ENCODE results near the gene ERLIN1.
"Not testable (repeated sequence)": the region's sequence is repeated elsewhere in the genome, so short reads cannot be mapped to it uniquely, and the experiment has no call there.

Gene ERLIN1

DNA sequence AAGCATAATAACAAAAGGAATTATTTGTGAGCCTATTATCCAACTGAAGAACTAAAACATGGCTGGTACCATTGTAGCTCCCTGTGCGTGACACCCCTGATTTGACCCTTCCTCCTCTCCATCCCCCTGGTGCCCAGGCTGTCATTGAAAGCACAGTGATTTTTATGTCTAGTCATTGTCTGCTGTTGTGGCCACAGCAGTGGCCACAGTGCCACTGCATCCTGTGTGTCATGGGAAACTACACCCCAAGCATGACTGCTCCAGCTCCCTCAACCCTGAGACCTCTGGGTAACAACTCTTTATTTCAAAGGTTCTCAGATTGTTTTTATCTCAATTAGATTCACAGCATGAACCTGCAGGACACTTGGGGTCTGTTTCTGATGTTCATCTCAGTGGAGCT is 52.0 kb downstream of the ERLIN1 start:
- DNase-seq (ENCODE audit: low read depth in 2 of 2): no peak

- no peak for DNase-seq (ENCODE audit: low read depth in 2 of 2)
Measured at GRCh38 chr10:100132427-100132826, 53.4 kb downstream of the ERLIN1 start.

DNA sequence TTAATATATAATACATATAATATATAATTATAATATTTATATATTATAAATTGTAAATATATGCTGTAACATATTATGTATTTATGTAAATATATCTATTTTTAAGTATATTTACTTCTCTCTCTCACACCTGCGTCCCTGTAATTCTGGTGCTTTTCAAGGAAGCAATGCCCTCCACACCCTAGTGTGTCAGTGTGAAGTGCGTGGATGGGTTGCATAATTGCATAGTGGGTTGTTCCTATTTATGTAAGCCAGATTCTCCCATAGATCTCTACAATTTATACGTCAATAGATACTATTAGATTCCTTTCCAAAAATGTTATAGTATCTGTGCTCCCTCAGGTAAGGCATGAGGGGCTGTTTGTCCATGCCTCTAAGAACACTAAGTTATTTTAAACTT is 54.3 kb downstream of the ERLIN1 start:
- no peak for DNase-seq (ENCODE audit: low read depth in 2 of 2)

GRCh38 chr10:100130831-100131230 is 55.0 kb downstream of the ERLIN1 start:
- DNase-seq (ENCODE audit: low read depth in 2 of 2): no peak

DNA sequence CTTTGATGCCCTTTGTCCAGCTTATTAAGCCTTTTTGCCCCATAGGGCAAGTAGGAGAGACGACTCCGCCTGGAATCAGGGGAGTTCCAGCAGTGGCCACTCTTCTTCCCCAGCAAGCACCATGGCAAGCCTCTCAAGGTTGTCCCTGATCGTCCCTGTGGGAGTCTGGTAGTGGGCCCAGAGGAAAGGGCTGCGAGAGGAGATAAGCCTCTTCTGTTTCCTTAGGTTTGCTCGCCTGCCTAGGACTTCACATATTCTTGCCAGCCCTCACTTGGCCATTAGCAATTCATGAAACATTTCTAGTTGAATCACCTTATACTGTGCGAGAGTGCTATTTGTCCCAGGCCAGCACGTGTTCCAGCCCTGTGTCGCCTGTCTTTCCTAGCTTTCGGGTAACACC is 56.4 kb downstream of the ERLIN1 start:
- no peak for DNase-seq (ENCODE audit: low read depth in 2 of 2)

GRCh38 chr10:100128951-100129350 is 56.9 kb downstream of the ERLIN1 start:
- no peak for DNase-seq (ENCODE audit: low read depth in 2 of 2)

DNA sequence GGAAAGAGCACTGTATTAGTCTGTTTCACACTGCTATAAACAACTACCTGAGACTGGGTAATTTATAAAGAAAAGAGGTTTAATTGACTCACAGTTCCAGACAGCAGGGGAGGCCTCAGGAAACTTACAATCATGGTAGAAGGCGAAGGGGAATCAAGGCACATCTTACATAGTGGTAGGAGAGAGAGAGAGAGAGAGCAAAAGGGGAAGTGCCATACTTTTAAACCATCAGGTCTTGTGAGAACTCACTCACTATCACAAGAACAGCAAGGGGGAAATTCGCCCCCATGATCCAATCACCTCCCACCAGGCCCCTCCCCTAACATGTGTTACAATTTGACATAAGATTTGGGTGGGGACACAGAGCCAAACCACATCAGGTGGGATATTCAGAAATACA is 60.5 kb downstream of the ERLIN1 start:
- DNase-seq (ENCODE audit: low read depth in 2 of 2): not testable (repeated sequence)

- no peak for DNase-seq (ENCODE audit: low read depth in 2 of 2)
Measured at GRCh38 chr10:100124097-100124496, 61.7 kb downstream of the ERLIN1 start.

DNA sequence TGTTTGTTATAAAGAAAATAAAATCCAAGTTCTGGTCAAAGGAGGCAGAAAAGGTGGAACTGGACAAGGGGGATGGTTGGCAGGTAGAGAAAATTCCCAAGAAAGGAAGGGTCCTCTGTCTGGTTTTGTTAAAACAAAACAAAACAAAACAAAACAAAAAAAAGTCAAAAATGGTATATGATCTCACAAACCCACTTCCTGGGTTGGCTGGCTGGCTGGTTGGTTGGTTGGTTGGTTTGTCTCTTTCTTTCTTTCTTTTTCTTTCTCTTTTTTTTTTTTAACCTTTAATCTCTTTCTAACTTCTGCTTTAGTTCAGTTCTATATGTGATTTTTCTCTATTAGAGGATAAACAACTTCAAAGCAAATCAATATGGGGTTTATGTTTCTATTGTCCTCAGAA is 63.0 kb downstream of the ERLIN1 start:
- no peak for DNase-seq (ENCODE audit: low read depth in 2 of 2)

DNA sequence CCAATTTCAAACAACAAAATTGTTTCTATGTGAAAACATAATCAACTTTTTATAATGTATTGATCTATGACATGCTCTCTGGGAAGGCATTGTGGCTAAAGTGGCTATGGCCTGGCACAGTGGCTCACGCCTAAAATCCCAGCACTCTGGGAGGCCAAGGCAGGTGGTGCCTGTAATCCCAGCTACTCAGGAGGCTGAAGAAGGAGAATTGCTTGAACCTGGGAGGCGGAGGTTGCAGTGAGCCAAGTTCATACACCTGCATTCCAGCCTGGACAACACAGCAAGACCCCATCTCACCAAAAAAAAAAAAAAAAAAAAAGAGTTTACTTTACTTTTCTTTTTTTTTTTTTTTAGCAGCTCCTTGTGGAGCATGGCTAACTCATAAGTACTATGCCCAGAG is 65.3 kb downstream of the ERLIN1 start:
- no peak for DNase-seq (ENCODE audit: low read depth in 2 of 2)

DNA sequence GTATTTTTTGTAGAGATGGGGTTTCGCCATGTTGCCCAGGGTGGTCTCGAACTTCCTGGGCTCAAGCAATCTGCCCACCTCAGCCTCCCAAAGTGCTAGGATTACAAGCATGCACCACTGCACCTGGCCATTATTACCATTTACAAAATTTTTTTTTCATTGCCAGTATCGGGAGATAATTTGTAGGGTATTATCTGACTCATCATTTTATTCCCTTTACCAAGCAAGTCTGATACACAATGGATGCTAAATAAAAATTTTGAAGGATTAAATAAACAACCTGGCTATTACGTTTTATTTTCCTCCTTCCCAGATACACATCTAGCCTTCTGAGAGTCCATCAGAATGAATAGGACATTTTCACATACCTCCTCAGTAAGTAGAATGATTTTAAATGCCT is 66.1 kb downstream of the ERLIN1 start:
- DNase-seq (ENCODE audit: low read depth in 2 of 2): no peak

DNA sequence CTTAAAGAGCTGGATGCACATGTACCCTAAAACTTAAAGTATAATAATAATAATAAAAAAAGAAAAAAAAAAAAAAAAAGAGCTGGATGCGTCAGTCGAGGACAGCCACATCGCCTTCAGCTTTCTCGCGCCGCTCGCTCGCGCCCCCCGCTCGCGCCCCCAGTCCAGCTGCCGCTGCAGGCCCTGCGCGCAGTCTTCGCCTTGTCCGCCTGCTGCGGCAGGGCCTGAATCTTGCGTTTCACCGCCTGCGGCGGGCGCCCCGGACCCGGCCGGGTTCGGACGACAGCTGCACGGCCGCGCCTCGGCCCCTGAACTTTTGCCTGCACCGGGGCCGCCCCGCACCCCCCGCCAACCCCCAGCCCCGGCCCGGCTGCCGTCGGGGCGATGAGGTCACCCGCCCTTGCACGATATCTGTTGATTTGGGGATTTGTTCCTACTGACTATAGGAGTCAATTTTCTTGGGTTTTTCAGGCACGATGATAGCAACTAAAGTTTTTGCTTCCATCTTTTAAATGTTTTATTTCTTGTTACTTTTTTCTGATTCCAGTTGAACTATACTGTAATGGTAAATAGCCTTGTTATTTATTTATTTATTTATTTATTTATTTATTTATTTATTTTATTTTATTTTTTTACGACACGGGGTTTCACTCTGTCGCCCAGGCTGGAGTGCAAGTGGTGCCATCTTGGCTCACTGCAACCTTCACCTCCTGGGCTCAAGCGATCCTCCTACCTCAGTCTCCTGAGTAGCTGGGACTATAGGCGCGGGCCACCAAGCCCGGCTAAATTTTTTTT is 70.7 kb downstream of the ERLIN1 start:
- no peak for DNase-seq (ENCODE audit: low read depth in 2 of 2)

GRCh38 chr10:100114460-100114859 is 71.4 kb downstream of the ERLIN1 start:
- DNase-seq (ENCODE audit: low read depth in 2 of 2): no peak

DNA sequence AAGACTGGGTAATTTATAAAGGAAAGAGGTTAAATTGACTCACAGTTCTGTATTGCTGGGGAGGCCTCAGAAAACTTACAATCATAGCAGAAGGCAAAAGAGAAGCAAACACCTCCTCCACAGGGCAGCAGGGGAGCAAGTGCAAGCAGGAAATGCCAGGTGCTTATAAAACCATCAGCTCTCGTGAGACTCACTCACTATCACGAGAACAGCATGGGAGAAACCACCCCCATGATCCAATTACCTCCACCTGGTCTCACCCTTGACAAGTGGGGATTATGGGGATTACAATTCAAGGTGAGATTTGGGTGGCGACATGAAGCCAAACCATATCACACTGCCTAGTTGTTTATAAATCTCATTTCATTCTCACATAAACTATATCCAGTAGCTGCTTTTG is 76.2 kb downstream of the ERLIN1 start:
- no peak for DNase-seq (ENCODE audit: low read depth in 2 of 2)

GRCh38 chr10:100106865-100107264 is 79.0 kb downstream of the ERLIN1 start:
- DNase-seq (ENCODE audit: low read depth in 2 of 2): no peak

DNA sequence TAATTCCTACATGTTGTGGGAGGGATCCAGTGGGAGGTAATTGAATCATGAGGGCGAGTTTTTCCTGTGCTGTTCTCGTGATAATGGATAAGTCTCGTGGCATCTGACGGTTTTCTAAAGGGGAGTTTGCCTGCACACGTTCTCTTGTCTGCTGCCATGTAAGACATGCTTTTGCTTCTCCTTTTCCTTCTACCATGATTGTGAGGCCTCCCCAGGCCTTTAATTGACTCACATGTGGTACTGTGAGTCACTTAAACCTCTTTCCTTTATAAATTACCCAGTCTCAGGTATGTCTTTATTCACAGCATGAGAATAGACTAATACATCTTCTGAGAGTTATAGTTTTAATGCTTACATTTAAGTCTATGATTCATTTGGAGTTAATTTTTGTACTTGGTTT is 81.5 kb downstream of the ERLIN1 start:
- DNase-seq (ENCODE audit: low read depth in 2 of 2): no peak

DNA sequence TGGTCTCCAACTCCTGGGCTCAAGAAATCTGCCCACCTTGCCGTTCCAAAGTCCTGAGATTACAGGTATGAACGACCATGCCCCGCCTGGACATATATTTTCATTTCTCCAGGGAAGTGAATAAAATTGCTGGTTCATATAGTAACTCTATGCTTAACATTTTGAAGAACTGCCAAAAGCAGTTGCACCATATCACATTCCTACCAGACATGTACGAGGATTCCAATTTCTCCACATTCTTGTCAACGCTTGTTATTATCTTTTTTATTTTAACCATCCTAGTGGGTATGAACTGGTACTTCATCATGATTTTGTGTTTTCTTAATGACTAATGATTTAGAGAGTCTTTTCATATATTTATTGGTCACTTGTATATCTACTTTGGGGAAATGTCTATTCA is 82.2 kb downstream of the ERLIN1 start:
- no peak for DNase-seq (ENCODE audit: low read depth in 2 of 2)

DNA sequence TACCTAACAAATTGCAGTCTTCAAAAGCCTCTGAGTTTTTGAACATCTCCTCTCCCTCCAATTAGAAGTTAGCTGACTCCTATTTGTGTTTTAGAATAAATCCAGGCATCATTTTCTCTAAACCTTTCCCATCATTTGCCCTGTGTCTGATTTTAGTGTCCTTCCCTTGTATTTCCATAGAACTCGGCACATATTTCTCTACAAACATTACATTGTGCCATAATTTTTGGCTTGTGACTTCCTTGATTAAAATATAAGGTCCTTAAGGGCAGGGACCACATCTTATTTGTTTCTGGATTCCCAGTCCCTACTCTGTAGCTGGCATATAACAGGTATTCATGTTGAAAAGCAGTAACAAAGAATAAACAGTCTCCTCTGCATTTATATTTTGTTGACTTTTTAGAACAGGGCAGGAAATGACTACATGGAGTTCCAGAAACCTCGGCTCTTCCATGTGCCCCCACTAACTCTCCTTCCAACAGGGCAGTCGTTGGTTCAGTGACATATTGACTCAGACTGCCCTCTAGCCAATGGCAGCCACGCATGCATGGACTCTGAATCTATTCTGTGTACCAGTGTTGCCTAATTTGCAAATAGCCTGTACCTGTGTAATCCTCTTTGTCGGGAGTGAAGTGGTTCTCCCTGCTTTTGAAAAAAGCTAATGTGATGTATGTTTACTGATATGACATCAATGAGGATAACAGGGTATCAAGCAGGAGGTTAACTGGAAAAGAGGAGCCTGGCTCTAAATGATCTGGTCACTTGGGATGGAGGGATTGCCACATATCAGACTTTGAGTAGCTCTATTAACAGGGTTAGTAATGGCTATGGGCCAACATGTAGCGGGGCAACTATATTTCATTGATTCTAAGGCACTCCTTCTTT is 84.4 kb downstream of the ERLIN1 start:
- no peak for DNase-seq (ENCODE audit: low read depth in 2 of 2)

- DNase-seq (ENCODE audit: low read depth in 2 of 2): no peak
Measured at GRCh38 chr10:100100651-100101184, 85.1 kb downstream of the ERLIN1 start.
